ENCODE measurements around the gene RELCH.

Gene RELCH

DNA sequence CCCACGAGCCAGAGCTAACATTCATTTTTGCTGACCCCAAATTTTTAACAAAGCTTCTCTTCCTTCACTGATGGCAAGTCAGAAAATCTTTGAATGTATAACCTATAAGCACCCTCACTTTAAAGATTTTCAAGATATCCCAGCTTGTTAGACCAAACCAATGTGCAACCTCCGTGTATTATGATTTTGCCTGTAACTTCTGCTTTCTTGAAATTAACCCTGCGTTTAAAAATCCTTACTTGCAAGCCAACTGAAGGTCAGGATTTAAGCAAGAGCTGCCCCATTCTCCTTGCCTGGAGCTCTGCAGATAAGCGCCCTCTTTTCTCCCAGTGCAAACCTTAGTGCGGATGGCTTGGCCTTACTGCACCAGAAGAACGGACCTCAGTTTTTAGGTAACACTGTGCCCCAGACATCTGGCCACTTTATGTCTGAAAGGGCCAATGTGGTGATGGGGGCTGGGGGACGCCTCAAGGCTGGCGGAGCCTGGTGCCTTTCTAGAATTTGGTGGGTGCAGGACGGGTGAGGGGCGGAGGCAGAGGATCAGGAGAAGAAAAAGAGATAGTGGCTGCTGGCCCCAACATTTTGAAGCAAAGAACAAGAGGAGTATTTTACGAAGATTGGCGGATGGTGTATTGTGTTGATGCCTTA, 137.2 kb downstream of the RELCH start:
- no peak for DNase-seq

- DNase-seq = peak; percentile 53
These were observed 138.1 kb downstream of the RELCH start, which contains the start of gene TNFRSF11A for GRCh38 chr18:62324917-62325805. TSS of gene TNFRSF11A (plus strand) at chr18:62325310. CDS start at chr18:62325353, 43 bp downstream.

DNA sequence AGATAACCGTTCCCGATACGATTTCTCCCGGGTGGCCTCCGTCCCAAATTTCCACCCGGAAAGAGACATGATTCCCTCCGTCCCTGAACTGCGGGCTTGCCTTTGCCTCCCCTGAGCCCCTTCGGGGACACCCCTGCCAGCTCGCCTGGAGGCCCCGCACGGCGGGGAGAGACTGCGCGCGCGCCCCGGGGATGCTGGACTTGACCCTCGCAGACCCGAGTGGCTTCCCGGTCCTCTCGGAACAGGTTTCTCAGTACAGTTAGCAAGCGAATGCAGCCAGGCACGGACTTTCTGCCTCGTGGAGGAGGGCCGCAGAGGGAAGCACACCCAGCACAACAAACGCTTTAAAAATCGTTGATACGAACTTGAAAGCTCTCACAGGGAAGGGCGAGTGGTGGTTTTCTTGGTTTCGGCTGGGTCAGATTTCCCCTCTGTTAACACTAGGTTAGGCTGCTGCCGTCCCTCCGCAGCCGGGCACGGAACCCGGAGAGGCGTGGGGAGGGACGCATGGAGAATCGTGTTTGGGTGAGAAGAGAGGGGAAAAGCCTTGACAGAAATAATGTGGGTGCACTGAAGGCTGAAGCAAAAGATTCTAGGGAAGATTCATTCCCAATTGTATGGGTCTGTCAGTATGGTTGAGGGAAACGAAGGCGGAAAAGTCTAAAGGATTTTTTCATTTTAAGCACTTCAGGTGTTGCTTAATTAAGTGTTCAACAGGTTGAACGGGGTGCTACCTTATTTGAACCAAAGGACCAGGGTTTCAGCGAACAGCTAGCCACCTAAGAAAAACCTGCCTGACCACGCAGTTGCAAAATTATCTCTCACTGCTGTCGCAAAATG, 139.0 kb downstream of the RELCH start:
- DNase-seq = no peak

- DNase-seq = no peak
These were observed 139.7 kb downstream of the RELCH start for GRCh38 chr18:62326646-62327348.

DNA sequence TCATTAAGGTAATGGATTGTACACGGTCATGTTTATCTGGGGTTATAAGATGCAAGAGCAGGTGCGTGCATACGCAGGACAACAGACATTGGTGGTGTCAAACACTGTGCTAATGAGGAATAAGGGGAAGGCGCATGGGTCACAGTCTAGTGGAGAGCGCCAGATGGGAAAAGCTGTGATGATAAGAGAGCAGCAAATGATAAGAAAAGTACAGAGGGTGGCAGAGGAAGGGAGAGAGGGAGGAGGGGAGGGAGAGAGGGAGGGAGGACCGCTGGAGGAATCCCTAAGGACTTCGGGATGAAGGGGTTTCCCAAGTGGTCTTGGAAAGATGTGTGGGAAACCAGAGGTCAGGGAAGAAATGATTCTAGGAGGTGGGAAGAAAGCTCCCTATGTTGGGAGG, 140.9 kb downstream of the RELCH start:
- DNase-seq = no peak

DNA sequence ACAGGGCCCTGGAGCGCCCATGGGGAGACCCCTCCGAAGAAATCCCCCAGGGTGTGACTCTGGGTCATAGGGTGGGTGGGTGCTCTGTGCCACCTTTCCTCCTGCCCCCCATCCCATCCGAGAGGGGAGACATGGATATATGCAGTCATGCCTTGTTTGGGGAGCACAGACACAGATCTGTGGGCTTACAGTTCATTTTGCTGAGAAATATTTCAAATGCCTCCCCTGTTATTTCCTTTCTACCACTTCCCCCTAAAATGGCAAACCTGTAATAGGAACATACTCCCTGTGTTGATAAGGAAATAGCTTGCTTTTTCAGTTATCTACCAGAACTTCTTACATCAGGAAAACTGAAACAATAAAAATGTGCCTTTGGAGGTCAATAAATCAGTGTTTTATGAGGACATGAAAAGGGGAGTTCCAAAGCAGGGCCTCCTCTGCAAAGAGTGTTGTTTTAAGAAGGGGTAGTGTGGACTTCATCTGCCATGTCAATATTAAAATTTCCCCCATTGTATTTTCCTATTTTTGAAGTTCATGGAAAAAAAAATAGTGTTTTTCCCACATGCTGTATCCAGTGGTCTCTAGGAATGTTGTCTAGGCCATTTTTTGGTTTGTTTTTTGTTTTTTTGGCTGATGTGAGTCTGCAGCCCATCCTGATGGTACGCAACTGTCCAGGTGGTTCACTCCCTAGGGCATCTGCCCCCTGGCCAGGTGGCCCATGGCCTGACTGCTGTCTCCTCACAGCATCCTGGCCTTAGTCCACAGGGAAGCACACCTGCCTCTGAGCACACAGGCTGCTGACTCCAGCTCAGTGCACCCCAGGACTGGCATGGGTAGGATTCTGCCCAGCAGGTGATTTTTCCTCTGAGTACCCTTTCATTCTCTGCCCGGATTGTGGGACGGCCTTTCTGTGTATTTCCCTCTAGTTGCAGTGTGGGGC, 141.8 kb downstream of the RELCH start:
- no peak for DNase-seq

DNA sequence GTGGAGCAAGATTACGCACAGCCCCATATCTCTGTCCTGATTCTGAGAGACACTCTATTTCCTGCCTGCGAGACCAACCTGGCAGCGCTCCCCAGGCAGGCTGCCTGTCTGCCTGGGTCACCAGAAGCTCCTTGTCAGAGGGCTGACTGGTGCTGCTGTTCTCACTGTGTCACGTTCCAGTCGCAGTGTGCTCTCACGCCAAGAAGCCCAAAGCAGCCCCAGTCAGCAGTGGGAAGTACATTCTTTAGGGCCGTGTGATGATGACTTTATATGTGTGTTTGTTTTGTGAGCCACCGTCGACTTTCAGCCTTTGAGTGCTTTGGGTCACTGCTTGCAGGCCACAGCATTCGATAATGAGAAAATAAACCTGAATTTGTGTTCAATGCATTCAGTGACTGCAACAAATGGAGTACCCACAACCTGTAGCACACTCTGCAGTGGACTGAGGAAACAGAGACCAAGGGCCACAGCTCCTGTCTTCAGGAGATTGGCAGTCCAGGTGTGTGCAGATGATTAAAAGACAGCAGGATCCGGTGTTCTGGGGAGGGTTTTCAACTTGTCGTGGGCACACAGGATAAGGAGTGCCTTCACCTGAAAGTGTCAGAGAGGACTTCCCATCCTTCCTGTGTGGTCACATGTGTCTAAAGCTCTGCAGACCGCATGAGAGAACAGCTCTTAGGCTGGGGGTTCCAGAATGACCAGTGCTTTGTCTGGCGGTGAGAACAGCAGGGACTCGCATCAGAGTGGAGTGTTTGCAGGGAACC, 142.8 kb downstream of the RELCH start:
- no peak for DNase-seq

- no peak for DNase-seq
These were observed 143.6 kb downstream of the RELCH start for GRCh38 chr18:62330650-62331049.

GRCh38 chr18:62331581-62332356, 144.7 kb downstream of the RELCH start:
- no peak for DNase-seq

GRCh38 chr18:62332431-62332830, 145.4 kb downstream of the RELCH start:
- no peak for DNase-seq

- DNase-seq = no peak
These were observed 146.1 kb downstream of the RELCH start for GRCh38 chr18:62332964-62333695.

- no peak for DNase-seq
These were observed 147.1 kb downstream of the RELCH start for GRCh38 chr18:62334120-62334519.

- DNase-seq = no peak
These were observed 148.4 kb downstream of the RELCH start for GRCh38 chr18:62335494-62335893.

- DNase-seq = no peak
These were observed 149.6 kb downstream of the RELCH start for GRCh38 chr18:62336618-62337017.

DNA sequence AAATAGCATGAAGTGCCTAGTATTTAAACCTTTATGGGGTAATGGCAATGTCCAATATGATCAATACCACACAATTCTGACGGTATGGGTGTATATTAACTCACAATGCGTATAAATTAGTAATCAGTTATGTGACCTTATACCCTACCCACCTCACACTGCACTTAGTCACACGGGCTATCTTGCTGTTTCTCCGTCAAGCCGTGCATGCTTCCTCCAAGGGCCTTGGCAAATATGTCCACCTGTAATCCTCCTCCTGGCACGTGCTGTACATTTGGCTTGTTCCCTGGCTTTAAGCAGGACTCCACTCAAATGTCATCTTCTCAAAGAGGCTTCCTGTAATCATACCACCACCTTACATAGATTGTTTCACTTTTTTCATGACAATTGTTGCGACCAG, 150.3 kb downstream of the RELCH start:
- DNase-seq = no peak

- DNase-seq = no peak
These were observed 151.5 kb downstream of the RELCH start for GRCh38 chr18:62338446-62339105.

DNA sequence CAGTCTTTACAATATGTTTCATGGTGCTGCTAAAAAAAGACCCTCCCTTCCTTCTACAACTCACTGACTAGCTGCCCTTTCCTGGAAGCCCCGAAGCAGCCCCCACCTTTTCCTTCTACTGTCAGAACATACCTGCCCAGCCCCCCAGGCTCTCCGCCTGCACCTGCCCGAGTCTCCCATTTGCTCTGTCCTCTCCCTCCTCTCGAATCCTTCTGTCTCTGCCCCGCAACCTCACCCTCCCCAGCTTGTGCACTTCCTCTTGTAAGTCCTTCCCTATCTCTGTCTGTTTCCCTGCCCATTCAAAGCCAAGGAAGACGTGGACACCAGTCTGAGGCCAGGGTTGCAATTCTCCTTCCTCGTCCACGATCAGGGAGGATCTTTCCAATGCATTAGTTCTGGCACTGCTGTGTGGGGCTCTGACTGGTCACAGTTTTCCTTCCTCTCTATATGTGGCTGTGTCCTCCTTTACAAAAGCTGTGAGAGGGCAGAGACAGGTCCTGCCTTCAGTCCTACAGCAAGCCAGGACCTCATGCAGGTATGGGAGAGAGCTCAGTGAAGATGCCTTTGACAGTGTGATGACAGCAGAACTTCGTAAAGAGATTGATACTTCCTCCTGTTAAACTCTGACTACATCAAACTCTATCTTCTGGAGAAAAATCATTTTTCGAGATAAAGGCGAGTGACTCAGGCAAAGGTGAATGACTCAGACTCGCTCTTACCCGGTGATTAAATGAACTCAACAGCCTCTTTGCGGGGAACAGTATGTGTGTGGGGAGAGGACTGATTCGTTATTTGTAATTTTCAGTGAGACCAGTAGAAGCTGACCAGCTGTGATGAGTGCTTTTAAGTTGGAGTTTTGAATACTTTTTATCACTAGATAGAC, 152.3 kb downstream of the RELCH start:
- no peak for DNase-seq

GRCh38 chr18:62340996-62341395, 153.9 kb downstream of the RELCH start:
- no peak for DNase-seq
